CD4-positive, alpha-beta T cell treated with Interleukin-6 for 4 hours (primary cell): ENCODE results near the gene GRPEL1.

Source experiments
- DNase-seq: peaks from one replicate; pipeline ENCODE4 v3.0.0-alpha.2; 2020; ENCODE audit warnings: mixed read lengths

GRPEL1 gene

DNA sequence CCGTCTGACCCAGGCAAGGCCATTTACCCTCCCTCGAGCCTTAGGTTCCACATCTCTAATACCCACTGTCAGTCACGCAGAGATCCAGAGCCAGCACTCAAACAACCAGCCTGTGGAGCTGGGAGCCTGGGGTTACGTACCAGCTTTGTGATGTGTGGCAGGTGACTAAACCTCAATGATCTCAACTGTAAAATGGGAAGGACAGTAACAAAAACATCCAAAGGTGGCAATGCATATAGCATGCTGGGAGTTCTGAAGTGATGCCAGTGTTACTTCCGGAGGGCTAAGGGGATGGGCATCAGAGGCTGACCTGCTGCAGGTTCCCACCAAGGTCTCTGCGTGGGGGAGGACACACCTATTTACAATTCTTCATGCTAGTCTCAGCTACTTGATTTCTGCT lies 6.0 kb downstream of the GRPEL1 start:
- DNase-seq, result no peak

DNA sequence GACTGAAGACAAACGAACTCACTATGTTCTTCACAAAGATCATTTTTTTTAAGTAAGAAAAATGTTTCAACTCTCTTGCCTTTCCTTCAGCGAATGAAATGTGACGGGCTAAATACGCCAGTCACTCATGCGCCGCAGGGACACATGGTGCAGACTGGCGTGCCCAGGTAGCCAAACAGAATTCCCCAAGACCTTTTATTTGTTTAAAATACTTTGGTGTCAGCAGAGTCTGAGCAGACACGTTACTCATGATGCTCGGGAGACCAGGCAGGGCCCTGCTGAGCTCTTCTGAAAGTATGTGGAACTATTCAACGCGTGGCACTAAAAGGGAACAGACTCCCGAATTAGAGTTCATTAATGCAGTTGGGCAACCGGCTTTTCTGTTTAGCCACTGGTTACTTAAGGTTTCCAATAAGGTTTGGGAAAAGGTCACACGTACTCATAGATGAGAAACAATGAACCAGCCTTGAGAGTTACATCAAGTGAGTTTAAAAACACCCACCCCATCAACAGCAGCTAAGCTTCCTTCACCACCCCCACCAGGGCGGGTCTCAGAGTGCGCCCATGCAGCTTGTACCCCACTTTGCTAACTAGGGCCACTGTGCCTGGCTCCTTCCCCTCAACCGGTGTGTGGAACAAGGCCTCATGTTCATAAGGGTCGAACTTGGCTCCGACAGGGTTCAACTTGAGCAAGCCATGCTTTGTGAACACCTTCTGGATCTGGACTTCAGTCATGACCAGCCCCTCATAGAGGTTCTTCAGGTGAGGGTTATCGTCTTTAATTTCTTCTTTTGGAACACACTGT lies 7.3 kb downstream of the GRPEL1 start:
- no peak for DNase-seq

GRCh38 chr4:7059662-7060061 lies 8.2 kb downstream of the GRPEL1 start:
- no peak for DNase-seq

- DNase-seq, result no peak
These were observed 9.1 kb downstream of the GRPEL1 start for GRCh38 chr4:7058792-7059191.

- DNase-seq, result no peak
These were observed 11.9 kb downstream of the GRPEL1 start for GRCh38 chr4:7055990-7056325.

- no peak for DNase-seq
These were observed 12.5 kb downstream of the GRPEL1 start for GRCh38 chr4:7055111-7055989.

GRCh38 chr4:7054106-7054880 lies 13.6 kb downstream of the GRPEL1 start:
- no peak for DNase-seq

DNA sequence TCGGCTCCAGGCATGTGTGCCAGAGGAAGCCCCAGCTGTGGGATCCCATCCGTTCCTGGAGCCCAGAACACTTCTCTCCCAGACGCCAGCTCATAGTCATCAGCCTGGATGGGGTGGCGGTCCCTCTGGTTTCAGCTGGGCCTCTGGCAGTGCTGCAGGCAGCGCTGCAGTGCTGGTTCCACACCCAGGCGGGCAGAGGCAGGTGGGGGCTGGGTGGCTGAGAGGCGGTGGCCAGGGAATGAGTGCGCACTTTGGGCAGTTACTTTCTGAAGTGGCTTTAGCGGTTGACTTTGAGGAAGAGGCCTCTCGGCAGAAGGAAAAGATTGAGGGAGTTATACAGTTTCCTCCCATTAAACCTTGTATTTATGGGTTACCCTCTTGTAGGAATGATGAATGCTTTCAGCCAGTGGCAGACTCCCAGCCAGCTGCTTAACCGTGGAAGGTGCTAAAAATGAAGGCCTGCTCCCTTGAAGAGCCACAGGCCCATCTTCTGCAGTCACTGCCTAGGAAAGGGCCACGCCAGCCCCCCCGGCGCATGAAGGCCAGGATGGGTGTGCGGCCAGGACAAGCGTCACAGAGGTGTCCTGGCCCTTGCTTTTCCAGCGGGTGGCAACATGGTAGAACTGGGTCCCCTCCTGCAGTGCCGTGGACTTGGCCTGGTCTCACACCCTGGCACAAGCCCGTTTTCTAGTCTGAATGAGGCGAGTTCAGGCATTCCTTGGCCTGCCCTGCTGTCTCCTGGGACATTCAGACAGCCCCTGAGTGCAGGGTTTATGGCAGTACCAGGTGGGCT lies 14.7 kb downstream of the GRPEL1 start:
- no peak for DNase-seq

DNA sequence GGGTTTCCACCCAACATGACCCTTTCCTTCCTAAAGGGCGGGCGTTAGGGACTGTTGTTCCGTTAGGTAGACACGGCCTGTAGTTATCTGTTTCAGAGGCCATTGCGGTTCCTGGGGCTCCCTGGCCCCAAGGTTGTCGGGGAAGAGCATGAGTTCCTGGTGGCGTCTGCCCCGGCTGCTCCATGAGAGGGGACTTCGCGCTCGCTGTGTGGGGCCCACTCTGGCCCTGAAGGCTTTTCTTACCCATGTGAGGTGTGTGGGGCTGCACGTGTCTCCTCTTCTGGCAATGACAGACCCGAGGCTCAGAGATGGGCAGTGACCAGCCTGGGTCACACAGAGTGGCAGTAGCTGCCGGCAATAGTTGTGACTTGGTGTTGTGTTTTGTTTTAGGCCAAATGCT lies 15.6 kb downstream of the GRPEL1 start:
- DNase-seq, result no peak

GRCh38 chr4:7051905-7052304 lies 16.0 kb downstream of the GRPEL1 start:
- no peak for DNase-seq

DNA sequence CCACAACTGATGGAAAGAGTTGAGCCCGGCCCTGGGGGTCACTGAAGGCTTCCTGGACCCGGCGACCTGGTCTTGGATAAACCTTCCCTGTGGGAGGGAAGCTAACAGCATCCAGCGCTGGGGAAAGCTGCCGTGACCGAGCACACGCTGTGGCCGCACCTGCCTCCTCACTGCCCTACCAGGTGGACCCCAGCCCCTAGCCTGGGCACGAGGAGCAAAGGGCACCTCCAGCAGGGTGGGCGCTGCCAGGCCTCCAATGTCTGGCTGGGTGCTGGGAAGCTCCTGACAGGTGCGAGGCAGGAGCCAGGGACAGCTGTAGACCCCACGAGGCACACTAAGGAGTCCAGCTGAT lies 16.7 kb downstream of the GRPEL1 start:
- no peak for DNase-seq

- no peak for DNase-seq
These were observed 17.3 kb downstream of the GRPEL1 start for GRCh38 chr4:7050481-7051143.

- DNase-seq, result no peak
These were observed 18.1 kb downstream of the GRPEL1 start for GRCh38 chr4:7049739-7050138.

GRCh38 chr4:7049295-7049694 lies 18.6 kb downstream of the GRPEL1 start:
- DNase-seq, result no peak

- DNase-seq, result no peak
These were observed 19.2 kb downstream of the GRPEL1 start for GRCh38 chr4:7048642-7049041.

DNA sequence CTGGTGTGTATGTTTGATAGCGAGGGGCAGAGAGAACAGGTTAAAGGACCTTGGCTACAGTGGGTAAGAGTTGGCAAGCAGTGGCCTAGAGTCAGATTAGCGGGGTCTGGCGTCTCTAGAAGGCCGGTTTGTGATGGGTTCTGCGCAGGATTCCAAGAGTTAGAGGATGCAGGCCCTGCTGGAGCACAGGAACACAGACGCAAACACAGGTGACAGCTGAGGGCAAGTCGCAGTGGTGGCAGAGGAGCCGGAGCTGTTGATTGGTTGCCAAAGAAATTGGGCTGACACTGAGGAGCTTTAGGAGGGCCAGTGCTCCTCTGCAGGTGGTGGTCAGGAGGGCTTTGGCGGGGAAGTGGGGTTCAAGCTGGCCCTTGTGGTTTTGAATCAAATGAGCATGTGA lies 20.9 kb downstream of the GRPEL1 start:
- DNase-seq, result no peak

GRCh38 chr4:7045961-7046921 lies 21.6 kb downstream of the GRPEL1 start:
- DNase-seq, result no peak

- no peak for DNase-seq
These were observed 22.3 kb downstream of the GRPEL1 start for GRCh38 chr4:7045553-7045952.

DNA sequence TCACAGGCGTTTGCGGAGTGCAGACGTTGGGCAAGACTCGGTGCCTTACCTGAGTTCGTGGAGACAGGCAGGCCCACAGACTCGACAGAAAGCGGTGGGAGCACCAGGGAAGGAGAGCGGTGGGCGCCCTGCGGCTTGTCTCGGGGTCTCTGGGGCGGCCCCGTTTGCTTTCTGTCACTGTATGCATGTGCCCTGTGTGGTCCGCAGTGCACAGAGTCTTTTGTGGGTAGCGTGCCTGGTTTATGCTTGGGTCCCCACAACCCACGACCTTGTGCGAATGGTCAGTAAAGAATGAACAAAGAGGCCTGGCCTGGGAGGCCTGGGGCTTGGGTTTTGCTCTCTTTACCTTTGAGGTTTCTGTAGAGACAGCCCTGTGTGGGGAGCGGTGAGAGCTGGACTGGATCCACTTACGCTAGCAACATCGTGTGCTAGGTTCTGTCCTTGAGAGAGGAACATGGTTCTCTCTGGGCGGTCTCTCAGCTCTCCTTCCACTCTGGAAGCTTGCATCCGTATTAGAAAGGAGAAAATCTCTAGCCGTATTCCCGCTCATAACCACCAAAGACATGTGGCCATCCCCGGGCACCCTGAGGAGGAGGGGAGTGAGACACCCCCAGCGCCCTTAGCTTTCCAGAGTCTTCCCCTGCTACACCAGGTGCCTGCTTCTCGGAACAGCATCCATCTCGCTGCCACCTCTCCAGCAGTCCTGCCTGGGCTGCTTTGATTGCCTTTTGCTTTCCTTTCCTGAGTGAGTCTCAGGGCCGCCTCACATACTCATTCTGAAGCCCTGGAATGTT lies 23.5 kb downstream of the GRPEL1 start:
- no peak for DNase-seq
